IMR-90 (cell line): ENCODE measurements around the gene SNRK. TPM values are rescaled to one million over a fixed set of nuclear protein-coding genes. Genes with fewer than 3 reads are reported as not detected.

Experiments used
- ATAC-seq: fragments of 200-7000 bp; cut with Tn5 transposase; 2 replicates; pipeline ENCODE4 v1.9.1; 2020; ENCODE audit warnings: low read depth, mild to moderate bottlenecking, moderate library complexity
- BruUV-seq: library from RNA; stranded (reverse); fragments of 400-500 nt; replicated peaks from 2 replicates; lab custom pipeline; 2021; lab: Mats Ljungman, UMichigan
- CTCF ChIA-PET: fragments of 300-600 bp; formaldehyde crosslinking; extraction: SDS; loops from one replicate; lab custom pipeline; 2021; ENCODE audit warnings: antibody characterized with exemption; lab: Yijun Ruan, JAX
- POLR2A ChIA-PET: fragments of 300-600 bp; sonication (Branson Sonifier 250); formaldehyde crosslinking; loops from one replicate; lab custom pipeline; 2022; ENCODE audit warnings: antibody characterized with exemption; ENCODE audit not compliant: unreplicated experiment; lab: Charles Lee
- DNase-seq: peaks from one replicate; pipeline ENCODE4 v3.0.0; 2013
- H2AFZ ChIP-seq: replicated peaks from 2 replicates; pipeline ENCODE3; 2013; ENCODE audit warnings: low read length, mild to moderate bottlenecking; ENCODE audit not compliant: poor library complexity
- H2AK5ac ChIP-seq: 2 replicates; pipeline ENCODE4 v1.6.1; 2013; ENCODE audit warnings: low read depth, low read length, inconsistent platforms
- H2AK9ac ChIP-seq: replicated peaks from 2 replicates; pipeline ENCODE3; 2013; ENCODE audit warnings: mild to moderate bottlenecking, low read depth, low read length, moderate library complexity; ENCODE audit not compliant: poor library complexity
- H2BK120ac ChIP-seq: 2 replicates; pipeline ENCODE4 v1.6.1; 2013; ENCODE audit warnings: low read depth, low read length, inconsistent platforms
- H2BK15ac ChIP-seq: 3 replicates; pipeline ENCODE4 v1.6.1; 2013; ENCODE audit warnings: low read depth, low read length, inconsistent platforms
- H2BK20ac ChIP-seq: 2 replicates; pipeline ENCODE4 v1.6.1; 2013; ENCODE audit warnings: low read depth, mild to moderate bottlenecking, inconsistent platforms, low read length, moderate library complexity
- H2BK5ac ChIP-seq: 2 replicates; pipeline ENCODE4 v1.6.1; 2013; ENCODE audit warnings: mild to moderate bottlenecking, low read depth, low read length, inconsistent platforms; ENCODE audit not compliant: poor library complexity, severe bottlenecking
- H3K14ac ChIP-seq: replicated peaks from 2 replicates; pipeline ENCODE4 v1.6.1; 2013; ENCODE audit warnings: low read depth, low read length, inconsistent platforms
- H3K18ac ChIP-seq: 2 replicates; pipeline ENCODE4 v1.6.1; 2013; ENCODE audit warnings: low read depth, low read length, control low read depth
- H3K23ac ChIP-seq: 2 replicates; pipeline ENCODE4 v1.6.1; 2013; ENCODE audit warnings: low read depth, low read length, inconsistent platforms
- H3K27ac ChIP-seq: 2 replicates; pipeline ENCODE4 v1.5.1; 2013; ENCODE audit warnings: mild to moderate bottlenecking, control low read depth, low read length; ENCODE audit not compliant: insufficient read depth
- H3K27me3 ChIP-seq: 2 replicates; pipeline ENCODE4 v1.6.1; 2013; ENCODE audit warnings: low read length; ENCODE audit not compliant: control insufficient read depth, insufficient read depth
- H3K36me3 ChIP-seq: 2 replicates; pipeline ENCODE4 v1.6.1; 2013; ENCODE audit warnings: low read length, mixed read lengths; ENCODE audit not compliant: control insufficient read depth, insufficient read depth
- H3K4ac ChIP-seq: 2 replicates; pipeline ENCODE4 v1.6.1; 2013; ENCODE audit warnings: low read depth, low read length, inconsistent platforms
- H3K4me1 ChIP-seq: 2 replicates; pipeline ENCODE4 v1.6.1; 2013; ENCODE audit warnings: low read length, mixed read lengths; ENCODE audit not compliant: control insufficient read depth, insufficient read depth
- H3K4me2 ChIP-seq: 2 replicates; pipeline ENCODE4 v1.6.1; 2013; ENCODE audit warnings: low read depth, mild to moderate bottlenecking, control low read depth, low read length, moderate library complexity
- H3K4me3 ChIP-seq: 2 replicates; pipeline ENCODE4 v1.5.1; 2013; ENCODE audit warnings: low read depth, mild to moderate bottlenecking, control low read depth, low read length, moderate library complexity; ENCODE audit not compliant: insufficient read depth
- H3K56ac ChIP-seq: 2 replicates; pipeline ENCODE4 v1.6.1; 2013; ENCODE audit warnings: low read length, inconsistent platforms; ENCODE audit not compliant: insufficient read depth; ENCODE audit errors: extremely low read depth
- H3K79me1 ChIP-seq, 2 experiments: 2 replicates each; pipeline ENCODE4 v1.6.1; 2013; ENCODE audit warnings: low read length in 2 of 2, inconsistent platforms in 1 of 2, low read depth in 1 of 2
- H3K9ac ChIP-seq: 2 replicates; pipeline ENCODE4 v1.6.1; 2013; ENCODE audit warnings: low read depth, low read length, control low read depth
- H3K9me1 ChIP-seq: 2 replicates; pipeline ENCODE4 v1.6.1; 2013; ENCODE audit warnings: low read length, inconsistent platforms; ENCODE audit not compliant: insufficient read depth
- H3K9me3 ChIP-seq: 2 replicates; pipeline ENCODE4 v1.6.1; 2013; ENCODE audit warnings: low read length; ENCODE audit not compliant: control insufficient read depth, insufficient read depth
- H4K20me1 ChIP-seq: 2 replicates; pipeline ENCODE4 v1.6.1; 2013; ENCODE audit warnings: low read length, inconsistent platforms; ENCODE audit not compliant: insufficient read depth
- H4K5ac ChIP-seq: 2 replicates; pipeline ENCODE4 v1.6.1; 2013; ENCODE audit warnings: mild to moderate bottlenecking, low read depth, low read length, control low read depth
- H4K8ac ChIP-seq, 2 experiments: 2 replicates each; pipeline ENCODE4 v1.6.1; 2013; ENCODE audit warnings: low read depth in 2 of 2, low read length in 2 of 2, control low read depth in 1 of 2, inconsistent platforms in 1 of 2
- H4K91ac ChIP-seq: 2 replicates; pipeline ENCODE4 v1.6.1; 2013; ENCODE audit warnings: low read depth, low read length, inconsistent platforms; ENCODE audit not compliant: insufficient read depth
- BHLHE40 ChIP-seq: fragments of 150-350 bp; IDR thresholded peaks from 2 replicates; pipeline ENCODE4 v1.6.1; 2016; ENCODE audit warnings: mild to moderate bottlenecking, low read depth, low read length
- CEBPB ChIP-seq: IDR thresholded peaks from 2 replicates; pipeline ENCODE4 v1.6.1; 2012; ENCODE audit warnings: low read depth, low read length, improper control_type of control experiment
- NFE2L2 ChIP-seq: fragments of 150-350 bp; IDR thresholded peaks from 2 replicates; pipeline ENCODE4 v1.6.1; 2016; ENCODE audit warnings: low read depth, mild to moderate bottlenecking, low read length
- SMC3 ChIP-seq: fragments of 150-350 bp; IDR thresholded peaks from 2 replicates; pipeline ENCODE4 v1.6.1; 2016; ENCODE audit warnings: low read depth, mild to moderate bottlenecking, antibody characterized with exemption, low read length, moderate library complexity
- WGBS, 2 experiments: methylation state at CpG; one replicate each; pipeline versions ENCODE4 v1.1.5 to v1.1.7; 2013; ENCODE audit warnings: missing lambda C conversion rate in 2 of 2; ENCODE audit not compliant: insufficient read length in 1 of 2; ENCODE audit errors: extremely low coverage in 2 of 2; 5-methylcytosine and 5-hydroxymethylcytosine counted together
- dilution Hi-C: fragments of 300-500 bp; cut with HindIII; formaldehyde crosslinking; loops from one replicate; pipeline ENCODE4 v1.14.3; 2018; ENCODE audit warnings: low sequenced_read_pairs; ENCODE audit not compliant: unreplicated experiment
- in situ Hi-C: fragments of 300-500 bp; cut with MboI; formaldehyde crosslinking; loops from 3 replicates; pipeline ENCODE4 v1.14.3; 2019; ENCODE audit warnings: low sequenced_read_pairs, inconsistent platforms, mixed read lengths
- intact Hi-C: fragments of 100-400 bp; cut with micrococcal nuclease; formaldehyde crosslinking; loops from 2 replicates; pipeline ENCODE4 v1.10.0; 2022
- polyA plus RNA-seq, 3 experiments: library from polyadenylated mRNA; depleted of rRNA; stranded (reverse); fragments of >200 nt; gene quantifications; 2 replicates each; pipeline ENCODE4 v1.2.3, GENCODE V29; 2012; ENCODE audit warnings: low replicate concordance in 1 of 3
- total RNA-seq: library from RNA; depleted of rRNA; stranded (reverse); fragments of >200 nt; gene quantifications from 2 replicates; pipeline ENCODE4 v1.2.3, GENCODE V29; 2012

Gene SNRK
- total and polyA plus RNA-seq, 2 of the 4 experiments (the other 2 are of a cell fraction): 4.7 to 23.1 TPM

GRCh38 chr3:43389388-43390254 is 103.3 kb downstream of the SNRK start:
- Histone ChIP-seq H2AK5ac (peak overlapping the region; percentile 82; the same call in 1 of the 2 replicates), H2BK120ac (peak overlapping the region; percentile 17; the same call in 1 of the 2 replicates), H2BK20ac (no peak overlapping the region), H3K9me3 (no peaks in the 10 kb centered on the region), H3K27ac (peak overlapping the region; percentile 59), H4K8ac (peak overlapping the region in 1 of 2 experiments; percentile 44; a peak in 2 of 4 replicates), H3K14ac (peak overlapping the region; percentile 71), H2BK15ac (no peak overlapping the region), H2AFZ (peak overlapping the region; percentile 53), H3K79me1 (peaks cover 6 to 14% of the 10 kb centered on the region in 2 experiments), H3K4me3 (no peak overlapping the region), H4K20me1 (no peaks in the 10 kb centered on the region), H3K56ac (no peak overlapping the region; the same call in 1 of the 2 replicates), H2BK5ac (peak overlapping the region; percentile 52), H3K4me1 (peaks cover 11% of the 10 kb centered on the region), H3K36me3 (no peaks in the 10 kb centered on the region), H4K91ac (peak overlapping the region; percentile 33; the same call in 1 of the 2 replicates), H3K9ac (no peak overlapping the region), H3K4ac (peak overlapping the region; percentile 58), H3K4me2 (peak overlapping the region; percentile 24), H3K27me3 (no peaks in the 10 kb centered on the region), H4K5ac (peak overlapping the region; percentile 50), H3K23ac (no peak overlapping the region), H3K18ac (peak overlapping the region; percentile 15), H2AK9ac (peak overlapping the region; percentile 10), H3K9me1 (peaks cover 16% of the 10 kb centered on the region)
- no CpG with 5 or more reads among the region's 10 CpGs for WGBS, 2 experiments
- CTCF ChIA-PET: interaction anchor here (0.8 kb wide), 1 partner anchor 9 kb away, joined by 3 read pairs; no protein-coding TSS in a partner anchor
- ATAC-seq (peak; percentile 82), DNase-seq (peak; percentile 88)
- POLR2A ChIA-PET: no interaction called here
- no TSS peak for BruUV-seq
- intact Hi-C loops (no loop called here), dilution Hi-C loops (no loop called here), in situ Hi-C loops (no loop called here)
- TF ChIP-seq NFE2L2: 0 out of 2 replicates have a peak, but pooled peaks have one; percentile 9
- no peak for TF ChIP-seq SMC3
- TF ChIP-seq BHLHE40: peak; percentile 32; the same call in 1 of the 2 replicates
- peak; percentile 24; the same call in 1 of the 2 replicates for TF ChIP-seq CEBPB
